Measurements from ENCODE around the gene MYLK2. TPM values are rescaled to one million over a fixed set of nuclear protein-coding genes. Genes with fewer than 3 reads are reported as not detected.

MYLK2 gene
- 0.48 to 0.86 TPM (median 0.66 TPM) in 5 replicates for total RNA-seq (2022; extraction: Qiagen RNA extraction; ENCODE audit: low read depth)

GRCh38 chr20:31819083-31819784, at the start of gene MYLK2:
MYLK2 (plus strand) TSS chr20:31819356; CDS start chr20:31819581, 225 bp downstream.

GRCh38 chr20:31845300-31845863, 26.2 kb downstream of the MYLK2 start, which contains the start of gene FOXS1:
FOXS1 (minus strand) TSS chr20:31845604; CDS start chr20:31845542, 62 bp downstream.

GRCh38 chr20:31869942-31870725, 51.0 kb downstream of the MYLK2 start, which contains the start of the genes DUSP15 and TTLL9:
DUSP15 (minus strand) TSS chr20:31870527; CDS start chr20:31870337, 190 bp downstream.
TTLL9 (plus strand) TSS chr20:31870634; CDS start chr20:31871127, 493 bp downstream.

Other genes with a start within 250 kb of the MYLK2 start
- gene ID1, start 214.1 kb upstream of the MYLK2 start, total RNA-seq (2022; extraction: Qiagen RNA extraction; ENCODE audit: low read depth), result 385 to 513 TPM (median 425 TPM) in 5 replicates
- not detected in 5 replicates for gene COX4I2, start 181.4 kb upstream of the MYLK2 start, total RNA-seq (2022; extraction: Qiagen RNA extraction; ENCODE audit: low read depth)
- gene BCL2L1, start 96.5 kb upstream of the MYLK2 start, total RNA-seq (2022; extraction: Qiagen RNA extraction; ENCODE audit: low read depth), result 255 to 281 TPM (median 270 TPM) in 5 replicates
- gene TPX2, start 80.1 kb upstream of the MYLK2 start, total RNA-seq (2022; extraction: Qiagen RNA extraction; ENCODE audit: low read depth), result 98.1 to 114 TPM (median 103 TPM) in 5 replicates
- gene FOXS1, start 26.2 kb downstream of the MYLK2 start, total RNA-seq (2022; extraction: Qiagen RNA extraction; ENCODE audit: low read depth), result 0.35 to 1.1 TPM (median 0.64 TPM) in 5 replicates
- 0.66 to 1.6 TPM (median 1.0 TPM) in 5 replicates for gene DUSP15, start 51.2 kb downstream of the MYLK2 start, total RNA-seq (2022; extraction: Qiagen RNA extraction; ENCODE audit: low read depth)
- 0.09 to 0.15 TPM in 2 of 5 replicates, not detected in the others for gene TTLL9, start 51.3 kb downstream of the MYLK2 start, total RNA-seq (2022; extraction: Qiagen RNA extraction; ENCODE audit: low read depth)
- gene PDRG1, start 132.7 kb downstream of the MYLK2 start, total RNA-seq (2022; extraction: Qiagen RNA extraction; ENCODE audit: low read depth), result 30.1 to 36.7 TPM (median 33.6 TPM) in 5 replicates
- gene XKR7, start 148.8 kb downstream of the MYLK2 start, total RNA-seq (2022; extraction: Qiagen RNA extraction; ENCODE audit: low read depth), result 0.01 TPM in 1 of 5 replicates, not detected in the others
- 0.24 to 0.56 TPM (median 0.45 TPM) in 5 replicates for gene CCM2L, start 191.1 kb downstream of the MYLK2 start, total RNA-seq (2022; extraction: Qiagen RNA extraction; ENCODE audit: low read depth)
- 0.06 to 0.18 TPM (median 0.14 TPM) in 5 replicates for gene HCK, start 232.9 kb downstream of the MYLK2 start, total RNA-seq (2022; extraction: Qiagen RNA extraction; ENCODE audit: low read depth)